Measurements from ENCODE around the gene GIT1. TPM values are rescaled to one million over a fixed set of nuclear protein-coding genes. Genes with fewer than 3 reads are reported as not detected.

GIT1 gene
- 99.0 to 110 TPM (median 108 TPM) in 3 replicates for total RNA-seq

- DNase-seq (ENCODE audit: low spot score in 2 of 2, unreplicated experiment in 2 of 2): peak; percentile 81 to 83
- Mint-ChIP-seq H3K27ac (peak within 1 kb of the TSS; percentile 99), H3K4me1 (peaks cover 49% of the 10 kb centered on the region), H3K9me3 (no peaks in the 10 kb centered on the region), H3K36me3 (no peaks in the 10 kb centered on the region), H3K27me3 (ENCODE audit: low read depth) (no peaks in the 10 kb centered on the region), H3K4me3 (peak within 1 kb of the TSS; percentile 88)
- no peak for TF ChIP-seq CTCF (IDR thresholded peaks at IDR 0.05; ENCODE audit: unreplicated experiment)
Observed at GRCh38 chr17:29589524-29590410, at the start of gene GIT1. GIT1 (minus strand) TSS chr17:29589648; CDS start chr17:29589378, 270 bp downstream.

- H3K4me3 Mint-ChIP-seq: no peak overlapping the region
- no peak for DNase-seq (ENCODE audit: low spot score in 2 of 2, unreplicated experiment in 2 of 2)
- H3K27ac Mint-ChIP-seq: no peak overlapping the region
- peaks cover 26% of the 10 kb centered on the region for H3K36me3 Mint-ChIP-seq
- H3K27me3 Mint-ChIP-seq (ENCODE audit: low read depth): no peaks in the 10 kb centered on the region
- no peaks in the 10 kb centered on the region for H3K9me3 Mint-ChIP-seq
- H3K4me1 Mint-ChIP-seq: no peaks in the 10 kb centered on the region
- TF ChIP-seq CTCF (IDR thresholded peaks at IDR 0.05; ENCODE audit: unreplicated experiment): no peak
Observed at GRCh38 chr17:29633886-29634285, 44.4 kb upstream of the GIT1 start.

GRCh38 chr17:29630630-29631193, 41.3 kb upstream of the GIT1 start:
- H3K9me3 Mint-ChIP-seq: no peaks in the 10 kb centered on the region
- H3K27ac Mint-ChIP-seq: no peak overlapping the region
- DNase-seq (ENCODE audit: low spot score in 2 of 2, unreplicated experiment in 2 of 2): no peak
- no peak overlapping the region for H3K4me3 Mint-ChIP-seq
- TF ChIP-seq CTCF (IDR thresholded peaks at IDR 0.05; ENCODE audit: unreplicated experiment): no peak
- H3K4me1 Mint-ChIP-seq: no peaks in the 10 kb centered on the region
- H3K27me3 Mint-ChIP-seq (ENCODE audit: low read depth): no peaks in the 10 kb centered on the region
- peaks cover 17% of the 10 kb centered on the region for H3K36me3 Mint-ChIP-seq

- H3K27ac Mint-ChIP-seq: no peak overlapping the region
- H3K4me1 Mint-ChIP-seq: no peaks in the 10 kb centered on the region
- no peaks in the 10 kb centered on the region for H3K27me3 Mint-ChIP-seq (ENCODE audit: low read depth)
- H3K36me3 Mint-ChIP-seq: peaks cover 15% of the 10 kb centered on the region
- TF ChIP-seq CTCF (IDR thresholded peaks at IDR 0.05; ENCODE audit: unreplicated experiment): no peak
- H3K4me3 Mint-ChIP-seq: no peak overlapping the region
- no peaks in the 10 kb centered on the region for H3K9me3 Mint-ChIP-seq
- DNase-seq (ENCODE audit: low spot score in 2 of 2, unreplicated experiment in 2 of 2): no peak
Observed at GRCh38 chr17:29629839-29630238, 40.4 kb upstream of the GIT1 start.

- H3K27ac Mint-ChIP-seq: no peak overlapping the region
- peaks cover 14% of the 10 kb centered on the region for H3K36me3 Mint-ChIP-seq
- no peak for TF ChIP-seq CTCF (IDR thresholded peaks at IDR 0.05; ENCODE audit: unreplicated experiment)
- H3K4me1 Mint-ChIP-seq: no peaks in the 10 kb centered on the region
- H3K4me3 Mint-ChIP-seq: no peak overlapping the region
- no peaks in the 10 kb centered on the region for H3K9me3 Mint-ChIP-seq
- no peaks in the 10 kb centered on the region for H3K27me3 Mint-ChIP-seq (ENCODE audit: low read depth)
- no peak for DNase-seq (ENCODE audit: low spot score in 2 of 2, unreplicated experiment in 2 of 2)
Observed at GRCh38 chr17:29628644-29629043, 39.2 kb upstream of the GIT1 start.
